M059J (cell line): ENCODE results near the gene CACYBP. TPM values are rescaled to one million over a fixed set of nuclear protein-coding genes. Genes with fewer than 3 reads are reported as not detected.
A peak's percentile ranks its signal among the peaks of the same experiment; 100 is the strongest.

ENCODE experiments used
- DNase-seq: peaks from one replicate; pipeline ENCODE4 v3.0.0-alpha.2; 2012; ENCODE audit warnings: low read depth
- total RNA-seq: library from RNA; depleted of rRNA; stranded (reverse); fragments of >200 nt; shearing (Covaris generic); gene quantifications from 2 replicates; pipeline ENCODE4 v1.2.3, GENCODE V29; 2014; rRNA removed

The CACYBP gene, protein sequence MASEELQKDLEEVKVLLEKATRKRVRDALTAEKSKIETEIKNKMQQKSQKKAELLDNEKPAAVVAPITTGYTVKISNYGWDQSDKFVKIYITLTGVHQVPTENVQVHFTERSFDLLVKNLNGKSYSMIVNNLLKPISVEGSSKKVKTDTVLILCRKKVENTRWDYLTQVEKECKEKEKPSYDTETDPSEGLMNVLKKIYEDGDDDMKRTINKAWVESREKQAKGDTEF
- 179 and 209 TPM in 2 replicates for total RNA-seq

DNA sequence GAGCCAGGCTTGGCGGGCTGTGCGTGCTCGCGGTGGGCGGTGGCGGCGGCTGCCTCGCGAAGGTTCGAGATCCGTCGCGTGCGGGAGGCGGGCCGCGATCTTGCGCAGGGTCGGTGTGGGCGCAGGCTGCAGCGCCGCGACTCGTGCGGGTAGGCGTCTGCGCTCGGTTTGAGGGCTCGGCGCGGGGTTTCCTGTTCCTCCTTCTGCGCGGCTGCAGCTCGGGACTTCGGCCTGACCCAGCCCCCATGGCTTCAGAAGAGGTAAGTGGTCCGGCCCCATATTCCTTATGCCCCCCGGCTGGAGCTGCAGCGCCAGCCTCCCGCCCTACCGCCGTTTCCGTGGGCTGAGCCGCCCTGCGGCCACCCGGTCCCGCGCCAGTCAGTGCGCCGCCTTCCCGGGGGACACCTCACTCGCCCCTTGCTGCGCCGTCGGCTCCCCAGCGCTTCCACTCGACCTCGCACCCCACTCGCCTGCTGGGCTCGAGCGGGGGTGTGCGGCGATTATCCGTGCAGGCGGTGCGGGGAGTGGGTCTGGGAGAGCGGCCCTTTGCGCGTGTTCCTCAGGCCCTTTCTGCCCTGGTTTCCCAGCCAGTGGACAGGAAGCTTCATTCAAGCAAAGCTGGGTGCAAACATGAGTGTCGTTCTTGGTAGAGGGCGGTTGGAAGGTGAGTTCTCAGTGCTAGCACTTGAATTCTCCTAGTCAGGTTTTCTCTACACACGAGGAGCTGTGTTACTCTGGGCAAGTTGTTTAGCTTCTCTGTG, at the start of gene CACYBP:
TSS of gene CACYBP (plus strand) at position 12 of the 761 bp plus-strand sequence. CDS start at position 246, 234 bp downstream.
- DNase-seq = peak; percentile 52

DNA sequence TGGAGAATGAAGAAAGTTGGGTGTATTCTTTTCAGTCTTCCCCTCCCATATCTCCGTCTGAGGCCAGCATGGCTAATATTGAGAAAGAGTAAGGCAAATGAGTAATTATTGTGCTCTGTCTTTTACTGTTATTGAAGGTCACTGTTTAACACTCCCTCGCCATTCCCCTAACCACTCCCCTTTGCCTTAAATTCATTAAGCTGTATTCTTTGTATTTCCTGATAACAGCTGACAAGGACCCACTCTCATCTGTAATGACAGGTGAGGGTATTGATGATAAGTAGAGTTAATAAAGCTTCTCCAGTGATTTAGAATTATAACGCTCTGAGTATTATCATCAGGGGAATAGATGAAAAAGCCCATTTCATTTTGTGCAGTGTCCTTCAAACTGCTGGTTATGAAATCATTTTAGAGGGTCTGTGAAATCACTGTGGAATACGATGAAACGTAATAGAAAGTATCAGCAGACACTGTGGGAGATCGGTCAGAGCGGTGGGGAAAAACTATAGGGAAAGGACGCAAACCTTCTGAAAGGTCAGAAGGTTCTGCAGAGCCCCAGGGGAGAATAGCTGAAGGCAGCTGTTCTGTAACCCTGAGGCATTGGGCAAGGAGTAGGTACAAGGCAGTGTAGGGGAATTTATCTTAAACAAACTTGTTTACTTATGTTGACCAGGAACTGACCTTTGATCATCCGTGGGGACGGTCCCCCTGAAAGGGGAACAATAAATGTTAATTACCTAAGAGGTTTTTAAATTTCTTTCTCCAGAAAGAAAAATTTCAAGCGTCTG, 46.3 kb upstream of the CACYBP start:
- no peak for DNase-seq

DNA sequence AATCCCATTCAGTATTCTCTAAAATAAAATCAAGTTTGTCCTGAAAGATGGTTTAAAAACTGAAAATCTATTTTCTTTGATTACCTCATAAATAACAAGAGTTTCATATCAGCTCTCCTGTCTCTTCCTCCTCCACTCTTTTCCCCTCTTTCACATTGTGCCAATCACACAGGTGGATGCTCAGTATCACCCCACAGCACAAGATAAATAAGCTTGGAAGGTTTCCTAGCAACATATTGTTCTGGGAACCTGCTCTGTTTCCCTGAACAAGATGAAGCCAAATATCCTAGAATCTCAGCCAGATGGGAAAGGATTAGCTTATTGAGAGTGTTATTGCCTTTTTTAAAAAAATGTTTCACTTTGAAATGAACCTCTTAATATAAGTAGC, 45.7 kb upstream of the CACYBP start:
- DNase-seq = no peak

DNA sequence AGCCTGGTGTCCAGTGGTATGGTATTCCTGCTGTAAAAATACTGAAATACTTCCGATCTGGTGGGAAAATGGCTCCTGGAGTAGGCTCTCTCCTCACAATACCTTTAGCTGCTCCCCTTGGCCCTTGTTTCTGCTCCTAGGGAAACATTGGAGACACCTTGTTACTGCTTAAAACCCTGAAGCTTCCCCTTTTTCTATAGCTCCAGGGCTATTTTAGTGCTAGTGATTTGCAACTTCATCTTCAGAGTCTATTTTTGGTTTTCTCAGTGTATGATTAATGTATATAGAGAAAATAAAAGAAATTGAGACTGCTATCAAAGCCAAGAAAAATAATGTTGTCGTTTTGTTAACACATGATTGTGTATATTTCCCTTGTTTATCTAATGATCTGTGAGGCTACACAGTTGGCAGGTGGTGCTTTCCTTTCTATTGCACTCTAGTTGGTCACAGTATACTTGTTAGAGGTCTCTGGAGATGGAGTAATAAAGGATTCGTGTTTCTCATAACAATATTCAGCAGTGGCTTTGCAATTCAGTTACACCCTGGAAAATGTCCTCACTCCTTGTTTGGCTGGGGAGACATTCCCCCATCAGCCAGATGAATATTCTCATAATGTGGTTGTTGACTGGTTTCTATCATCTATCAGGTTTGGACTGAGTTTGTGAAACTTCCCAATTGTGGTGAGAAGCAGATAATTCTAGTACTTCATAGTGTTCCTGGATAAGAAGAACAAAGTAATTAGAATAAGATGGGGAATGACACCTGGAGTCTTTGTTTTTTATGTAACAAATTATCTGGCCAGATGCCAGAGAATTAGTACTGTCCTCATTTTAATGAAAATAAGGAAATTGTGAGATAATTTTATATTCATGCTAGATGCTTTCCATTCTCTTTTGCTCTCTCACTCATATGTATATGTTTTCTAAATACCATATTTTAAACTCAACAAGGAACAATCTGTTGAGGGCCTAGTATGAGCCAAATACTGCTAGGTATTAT, 44.8 kb upstream of the CACYBP start:
- DNase-seq = no peak

DNA sequence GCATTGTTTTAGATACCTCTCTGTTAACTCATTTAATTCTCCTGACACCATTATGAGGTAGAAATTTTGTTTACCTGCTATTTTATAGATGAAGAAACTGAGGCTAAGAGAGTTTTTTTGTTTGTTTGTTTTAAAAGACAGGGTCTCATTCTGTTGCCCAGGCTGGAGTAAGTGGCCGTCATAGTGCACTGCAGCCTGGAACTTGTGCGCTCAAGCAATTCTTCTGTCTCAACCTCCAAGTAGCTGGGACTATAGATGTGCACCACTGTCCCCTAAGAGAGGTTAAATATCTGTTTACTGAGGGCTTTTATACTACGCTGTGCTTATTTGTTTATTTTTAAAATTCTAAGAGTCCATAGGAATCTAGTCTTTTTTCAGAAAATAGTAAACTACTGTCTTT, 43.7 kb upstream of the CACYBP start:
- no peak for DNase-seq

DNA sequence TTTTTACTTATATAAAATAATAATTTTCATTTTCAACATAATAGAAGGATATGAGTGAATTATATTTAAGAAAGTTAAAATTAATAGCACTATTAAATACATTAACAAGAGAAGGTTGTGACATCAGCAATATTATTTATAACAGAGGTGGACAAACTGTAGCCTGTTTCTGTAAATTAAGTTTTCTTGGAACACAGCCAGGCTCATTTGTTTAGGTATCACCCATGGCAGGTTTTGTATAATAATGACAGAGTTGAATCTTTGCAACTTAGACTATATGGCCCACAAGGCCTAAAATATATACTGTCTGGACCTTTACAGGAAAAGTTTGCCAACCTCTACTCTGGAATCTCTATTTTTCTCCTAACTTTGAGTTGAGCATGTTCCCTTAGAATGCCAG, 42.8 kb upstream of the CACYBP start:
- no peak for DNase-seq

DNA sequence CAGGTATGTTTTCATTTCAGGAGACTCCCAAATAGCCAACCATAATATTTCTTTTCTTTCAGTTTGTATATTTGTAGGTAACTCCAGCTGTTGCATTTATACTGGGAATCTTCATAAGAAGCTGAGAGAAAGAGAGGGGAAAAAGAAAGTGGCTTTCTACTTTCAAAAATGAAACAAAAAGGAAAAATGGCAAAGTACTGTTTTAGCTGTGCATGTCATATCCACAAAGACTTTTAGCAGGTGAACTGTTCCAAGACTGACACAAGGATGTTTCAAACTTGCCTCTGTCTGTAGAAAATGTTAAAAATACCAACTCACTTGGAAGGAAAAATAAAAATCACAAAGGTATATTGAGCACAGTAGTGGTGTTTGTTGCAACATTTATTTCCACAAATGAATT, 41.9 kb upstream of the CACYBP start:
- no peak for DNase-seq

DNA sequence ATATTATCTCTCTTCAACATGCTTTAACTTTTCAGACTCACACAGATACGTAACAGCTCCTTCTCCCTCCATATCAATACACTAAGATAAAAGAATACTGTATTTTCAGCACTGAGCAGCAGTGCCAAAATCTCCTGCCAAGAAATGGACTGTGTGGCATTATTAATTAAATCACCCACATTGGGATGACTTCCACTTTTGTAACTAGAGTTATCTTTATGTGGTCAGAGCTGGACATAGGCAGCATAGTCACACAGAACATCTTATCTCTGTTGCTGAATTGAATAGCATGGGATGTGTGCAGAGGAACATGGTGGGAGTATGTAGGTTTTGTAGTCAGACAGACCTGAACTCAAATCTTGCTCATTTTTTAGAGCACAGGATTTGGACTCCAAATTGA, 41.4 kb upstream of the CACYBP start:
- DNase-seq = no peak

DNA sequence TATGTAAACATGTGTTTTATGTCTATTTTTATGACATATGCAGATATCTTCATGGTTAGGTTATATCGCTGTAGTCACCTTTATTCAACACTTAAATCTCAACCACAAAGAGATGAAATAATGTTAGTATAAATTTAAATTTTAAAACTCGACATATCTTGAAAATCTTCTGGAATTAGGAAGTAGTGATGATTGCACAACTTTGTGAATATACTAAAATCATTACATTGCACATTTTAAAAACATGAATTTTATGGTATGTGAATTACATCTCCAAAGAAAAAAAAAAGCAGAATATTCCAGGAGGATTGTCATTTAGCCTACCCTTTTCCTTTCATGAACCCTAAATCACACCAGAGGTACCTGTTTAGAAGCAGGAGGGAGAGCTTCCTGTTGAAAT, 39.4 kb upstream of the CACYBP start:
- no peak for DNase-seq

DNA sequence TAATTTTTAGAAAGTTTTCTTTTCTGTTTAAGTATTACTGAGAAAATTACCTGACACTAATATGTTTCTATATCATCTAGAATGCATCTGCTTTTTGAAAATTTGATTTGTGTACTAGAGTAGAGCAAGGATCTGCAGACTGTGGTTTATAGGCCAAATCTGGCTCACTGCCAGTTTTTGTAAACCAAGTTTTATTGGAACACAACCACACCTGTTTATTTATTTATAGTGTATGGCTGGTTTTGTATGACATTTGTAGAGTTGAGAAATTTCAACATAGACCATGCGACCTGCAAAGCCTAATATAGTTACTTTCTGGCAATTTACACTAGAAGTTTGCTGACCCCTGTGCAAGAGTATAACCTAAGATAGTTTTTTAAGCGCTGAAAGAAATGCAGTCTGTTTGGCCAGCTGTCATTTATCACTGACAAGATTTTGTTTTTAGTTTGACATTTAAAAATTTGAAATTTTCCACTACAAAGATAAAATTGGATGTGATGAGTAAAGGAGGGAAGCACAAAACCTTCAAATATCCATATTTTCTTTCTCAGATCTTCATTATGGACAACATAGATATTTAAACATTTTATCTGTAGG, 36.1 kb upstream of the CACYBP start:
- DNase-seq = peak; percentile 44

DNA sequence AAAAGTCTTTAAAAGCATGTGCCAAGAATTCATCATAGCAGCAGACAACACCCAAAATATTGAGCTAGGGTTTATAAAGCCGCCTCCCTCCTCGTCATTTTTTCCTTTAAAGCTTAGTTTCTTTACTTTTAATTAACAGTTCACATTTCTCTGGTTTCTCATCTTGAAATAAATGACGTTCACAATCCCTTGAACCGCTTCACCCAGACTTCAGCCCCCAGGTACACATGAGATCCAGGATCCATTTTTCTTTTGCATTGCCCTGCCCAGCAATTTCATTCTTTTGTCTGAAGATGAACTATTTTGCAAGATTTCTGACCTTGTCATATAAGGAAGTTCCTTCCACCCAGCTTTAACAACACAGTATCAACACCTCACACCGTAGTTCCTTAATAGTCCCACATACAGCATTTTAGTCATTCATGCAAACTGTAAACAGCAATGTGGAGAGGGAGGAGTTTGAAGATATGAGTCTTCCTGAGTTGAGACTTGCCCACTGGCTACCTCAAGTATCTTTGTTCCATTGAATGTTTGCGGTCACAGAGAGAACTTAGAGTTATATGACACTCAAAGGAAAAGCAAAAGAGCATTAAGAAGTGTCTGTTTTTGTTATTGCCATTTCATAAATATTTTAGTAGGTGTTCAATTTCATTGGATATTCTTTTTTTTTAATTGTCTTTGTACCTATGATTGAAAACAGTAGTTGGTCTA, 35.3 kb upstream of the CACYBP start:
- peak; percentile 55 for DNase-seq

DNA sequence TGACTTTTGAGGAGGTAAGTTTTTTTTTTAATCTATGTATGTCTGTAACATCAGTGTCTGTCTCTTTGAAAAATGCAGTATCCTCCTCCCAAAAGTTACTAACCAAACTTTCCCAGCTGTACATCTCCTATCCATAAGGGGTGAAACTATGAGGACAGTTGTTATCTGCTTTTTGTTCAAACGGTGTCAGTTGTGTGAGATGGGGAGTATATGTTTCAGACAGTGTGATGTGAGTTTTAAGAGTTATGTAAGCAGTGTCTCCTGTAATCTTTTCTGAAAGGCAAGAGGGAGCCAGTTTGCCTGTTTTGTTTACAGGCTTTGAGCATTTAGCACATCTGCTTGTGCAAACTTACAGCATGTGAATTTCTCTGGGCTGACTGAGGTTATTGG, 34.8 kb upstream of the CACYBP start:
- DNase-seq = no peak

DNA sequence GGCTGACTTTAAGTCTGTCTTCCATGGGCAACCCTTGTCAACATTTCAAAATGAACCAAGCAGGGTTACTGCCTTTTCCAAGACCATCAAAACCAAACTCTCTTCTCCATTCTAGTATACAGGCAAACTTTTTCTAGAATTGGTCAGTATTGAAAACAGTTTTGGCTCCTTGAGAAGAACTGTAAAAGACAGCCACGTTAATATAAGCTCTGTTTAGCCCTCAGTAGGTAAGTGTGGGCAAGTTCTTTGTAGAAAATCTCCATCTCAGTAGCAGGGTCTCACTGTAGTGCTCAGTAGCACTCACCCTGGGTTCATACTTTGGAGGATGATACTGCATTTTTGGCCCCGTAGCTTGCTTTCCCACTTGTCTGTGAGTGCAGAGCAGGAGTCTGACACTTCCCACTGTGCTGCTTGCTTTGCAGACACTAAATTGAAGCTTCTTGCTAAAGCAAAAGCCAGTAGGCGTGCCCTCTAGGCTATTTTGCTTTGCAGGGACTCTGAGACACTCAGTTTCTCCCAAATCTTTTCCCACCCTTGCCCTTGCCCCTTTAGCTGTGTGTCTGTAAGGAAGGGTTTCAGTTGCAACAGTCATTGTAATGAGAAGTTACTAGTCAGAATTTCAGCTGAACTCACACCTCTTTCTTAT, 34.3 kb upstream of the CACYBP start:
- DNase-seq = no peak

DNA sequence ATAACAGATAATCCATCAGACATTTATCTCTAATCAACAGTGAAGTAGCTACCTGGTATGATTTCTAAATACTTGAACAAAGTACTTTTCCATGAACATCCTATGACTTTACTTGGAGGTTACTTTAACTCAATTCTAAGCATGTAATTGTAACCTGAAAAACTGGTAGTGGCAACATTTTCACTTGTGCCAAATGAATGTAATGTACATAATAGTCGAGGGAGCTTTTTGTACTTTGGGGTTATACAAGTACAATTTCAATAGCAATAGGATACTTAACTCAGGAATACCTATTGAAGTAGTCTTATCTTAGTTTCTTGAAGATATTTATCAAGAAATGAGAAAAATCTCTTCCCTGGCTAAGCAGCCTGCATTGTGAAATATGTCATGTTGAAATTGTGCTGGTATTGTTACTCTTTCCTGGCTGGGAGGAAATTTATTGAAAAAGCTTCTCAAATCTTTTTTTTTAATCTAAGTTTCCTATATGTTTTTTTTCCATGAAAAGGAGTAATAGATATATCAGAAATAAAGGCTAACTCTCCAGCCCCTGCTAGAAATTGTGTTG, 33.7 kb upstream of the CACYBP start:
- no peak for DNase-seq

DNA sequence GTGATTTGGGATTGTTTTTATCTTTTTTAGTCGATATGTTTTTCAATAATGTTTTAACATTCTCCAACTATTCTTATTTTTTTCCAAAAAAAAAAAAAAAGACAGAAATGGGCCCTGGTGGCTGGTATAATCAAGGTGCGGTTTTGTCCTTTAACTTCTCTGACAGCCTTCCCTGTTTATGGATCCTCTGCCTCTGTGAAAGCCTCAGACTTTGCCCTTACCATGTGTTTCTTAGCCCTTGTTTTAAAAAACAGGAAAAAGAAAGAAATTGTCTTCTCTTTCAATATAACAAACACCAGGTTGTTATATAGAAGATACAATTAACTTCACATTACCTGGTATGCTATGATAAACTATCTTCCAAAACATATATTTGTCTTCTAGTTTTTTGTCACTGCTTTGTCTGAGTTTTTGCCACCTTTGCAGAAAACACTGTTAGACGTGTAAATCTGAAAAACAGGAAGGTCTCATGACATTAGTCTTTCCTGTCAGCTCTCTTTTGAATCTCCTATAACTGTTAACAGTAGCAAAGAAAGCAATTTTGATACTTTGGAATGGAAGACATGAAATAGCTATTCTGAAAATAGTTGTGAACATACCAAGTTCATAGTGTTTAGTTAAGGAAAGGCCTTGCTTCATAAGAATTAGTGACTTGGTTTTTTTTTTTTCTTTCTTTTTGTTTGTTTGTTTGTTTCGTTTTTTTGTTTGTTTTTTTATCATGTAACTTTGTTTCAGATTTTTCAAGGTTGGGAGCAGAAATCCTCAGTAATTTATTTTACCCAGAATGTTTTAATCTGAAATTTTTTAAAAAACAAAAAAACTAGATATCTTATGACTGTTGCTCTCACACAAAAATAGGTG, 31.7 kb upstream of the CACYBP start:
- no peak for DNase-seq

DNA sequence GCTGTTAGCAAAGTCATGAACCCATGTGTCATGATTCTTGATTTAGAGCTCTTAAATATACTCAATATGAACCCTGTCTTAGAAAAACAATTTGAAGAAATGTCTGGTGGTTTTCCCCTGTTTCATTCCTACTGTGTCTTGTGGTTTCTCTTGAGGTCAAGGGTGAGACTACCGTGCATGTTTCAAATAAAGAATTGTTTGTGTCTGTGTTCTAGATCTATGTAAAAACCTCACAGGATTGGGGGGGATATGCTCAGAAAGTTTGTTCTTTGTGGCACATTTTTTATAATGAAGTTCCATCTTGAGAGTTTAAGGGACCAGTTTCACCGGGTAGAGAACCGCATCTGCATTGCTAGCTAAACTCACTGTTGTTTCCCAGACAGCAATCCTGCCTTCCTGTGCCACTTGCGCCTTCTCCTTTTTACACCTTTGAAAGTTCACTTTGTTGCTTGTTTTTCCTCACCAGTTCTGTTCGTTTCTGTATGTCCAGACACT, 30.9 kb upstream of the CACYBP start:
- DNase-seq = peak; percentile 90

DNA sequence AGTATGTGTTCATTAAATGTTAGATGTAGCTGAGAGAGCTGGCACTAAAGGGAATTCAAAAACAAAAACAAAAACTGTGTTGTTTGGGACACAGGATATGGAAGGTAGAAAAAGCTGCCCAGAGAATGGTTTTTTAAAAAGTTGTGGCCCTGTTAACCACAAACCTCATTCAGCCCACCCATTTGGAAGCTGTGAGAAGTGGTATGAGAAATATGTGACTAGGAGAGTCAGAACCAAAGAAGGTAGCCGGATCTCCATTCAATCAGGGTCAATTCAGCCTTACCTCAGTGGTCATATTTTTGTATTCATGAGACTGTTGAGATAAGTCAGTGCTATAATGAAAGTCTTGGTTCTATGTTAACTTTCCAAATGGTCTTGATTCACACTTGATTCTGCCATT, 29.8 kb upstream of the CACYBP start:
- DNase-seq = peak; percentile 61

DNA sequence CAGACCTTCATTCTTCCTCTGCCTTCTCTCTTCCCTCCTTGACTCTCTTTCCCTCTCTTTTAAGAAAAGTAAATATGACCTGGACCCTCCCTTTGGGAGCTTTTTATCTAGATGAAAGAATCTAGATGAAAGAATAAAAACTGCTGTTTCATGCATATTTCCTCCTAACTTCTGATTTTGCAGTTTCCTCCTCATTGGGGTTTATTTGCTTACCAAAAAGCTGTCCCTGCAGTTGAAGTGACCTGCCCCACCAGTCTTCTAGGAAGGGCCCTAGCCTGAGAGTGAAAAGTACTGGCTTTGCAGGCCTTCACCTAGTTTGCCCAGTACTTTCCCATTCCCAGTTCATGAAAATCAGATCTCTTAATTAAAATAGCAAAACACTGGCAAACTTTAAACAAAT, 28.3 kb upstream of the CACYBP start:
- DNase-seq = no peak
